HEK293 (cell line): ENCODE measurements around the gene CENPF.

Experiments used
- CTCF ChIA-PET: fragments of 350-600 bp; formaldehyde crosslinking; extraction: SDS; loops from one replicate; lab custom pipeline; 2021; ENCODE audit warnings: antibody characterized with exemption; lab: Yijun Ruan, JAX
- POLR2A ChIA-PET: fragments of 300-600 bp; formaldehyde crosslinking; extraction: SDS; loops from one replicate; lab custom pipeline; 2020; ENCODE audit warnings: antibody characterized with exemption, inconsistent platforms; lab: Yijun Ruan, JAX
- H3K27ac ChIP-seq: fragments of 200-500 bp; sonication (Bioruptor generic); 2 replicates; pipeline ENCODE4 v1.5.1; 2014; ENCODE audit warnings: low read depth, low read length, control low read depth, inconsistent platforms; ENCODE audit errors: extremely low read depth
- H3K36me3 ChIP-seq, 2 experiments: fragments of 200-500 bp in 1 of 2; sonication (Bioruptor generic) in 1 of 2; 1 replicate in 1 of 2; 2 replicates in 1 of 2; pipeline ENCODE4 v1.5.1; 2014 to 2017; ENCODE audit warnings: inconsistent platforms in 2 of 2, low read length in 2 of 2; ENCODE audit not compliant: control insufficient read depth in 2 of 2, insufficient read depth in 1 of 2
- H3K4me1 ChIP-seq: fragments of 200-500 bp; sonication (Bioruptor generic); 2 replicates; pipeline ENCODE4 v1.5.1; 2014; ENCODE audit warnings: mild to moderate bottlenecking, low read length, inconsistent platforms; ENCODE audit not compliant: control insufficient read depth, insufficient read depth
- H3K4me3 ChIP-seq: 2 replicates; pipeline ENCODE4 v1.5.1; 2011; ENCODE audit warnings: low read depth, mild to moderate bottlenecking, control low read depth, low read length, moderate library complexity
- H3K9me3 ChIP-seq: fragments of 200-500 bp; sonication (Bioruptor generic); 2 replicates; pipeline ENCODE4 v1.5.1; 2014; ENCODE audit warnings: low read depth, low read length, inconsistent platforms; ENCODE audit not compliant: control insufficient read depth, insufficient read depth
- ELK4 ChIP-seq: IDR thresholded peaks from 2 replicates; pipeline ENCODE4 v1.6.1; 2011; ENCODE audit warnings: mild to moderate bottlenecking, low read depth, low read length, borderline replicate concordance
- GLIS2 ChIP-seq: fragments of 450-650 bp; formaldehyde crosslinking; IDR thresholded peaks from 2 replicates; pipeline ENCODE4 v1.5.1; 2016; ENCODE audit warnings: missing biosample characterization, missing genetic modification characterization
- MZF1 ChIP-seq: fragments of 450-650 bp; formaldehyde crosslinking; IDR thresholded peaks from 2 replicates; pipeline ENCODE4 v1.5.1; 2017; ENCODE audit warnings: missing biosample characterization, missing genetic modification characterization, borderline replicate concordance
- PRDM4 ChIP-seq: fragments of 450-650 bp; formaldehyde crosslinking; IDR thresholded peaks from 2 replicates; pipeline ENCODE4 v1.5.1; 2017; ENCODE audit warnings: missing biosample characterization, missing genetic modification characterization
- SCRT2 ChIP-seq: fragments of 450-650 bp; formaldehyde crosslinking; IDR thresholded peaks from 2 replicates; pipeline ENCODE4 v1.5.1; 2016; ENCODE audit warnings: missing biosample characterization, missing genetic modification characterization
- YY2 ChIP-seq: fragments of 450-650 bp; formaldehyde crosslinking; IDR thresholded peaks from 2 replicates; pipeline ENCODE4 v1.5.1; 2016; ENCODE audit warnings: missing biosample characterization, missing genetic modification characterization
- ZBTB10 ChIP-seq: fragments of 450-650 bp; formaldehyde crosslinking; IDR thresholded peaks from 2 replicates; pipeline ENCODE4 v1.5.1; 2016; ENCODE audit warnings: missing biosample characterization, missing genetic modification characterization
- ZEB2 ChIP-seq: fragments of 450-650 bp; formaldehyde crosslinking; IDR thresholded peaks from 2 replicates; pipeline ENCODE4 v1.5.1; 2016; ENCODE audit warnings: missing biosample characterization, missing genetic modification characterization
- ZFHX2 ChIP-seq: fragments of 450-650 bp; formaldehyde crosslinking; conservative IDR thresholded peaks from 2 replicates; pipeline ENCODE4 v1.5.1; 2016; ENCODE audit warnings: missing biosample characterization, missing genetic modification characterization
- ZNF146 ChIP-seq: fragments of 450-650 bp; formaldehyde crosslinking; IDR thresholded peaks from 2 replicates; pipeline ENCODE4 v1.5.1; 2016; ENCODE audit warnings: missing biosample characterization, missing genetic modification characterization
- ZNF184 ChIP-seq: fragments of 450-650 bp; IDR thresholded peaks from 2 replicates; pipeline ENCODE4 v1.5.1; 2018; ENCODE audit warnings: missing biosample characterization, mild to moderate bottlenecking, missing genetic modification characterization
- ZNF19 ChIP-seq: fragments of 450-650 bp; formaldehyde crosslinking; IDR thresholded peaks from 2 replicates; pipeline ENCODE4; 2016; ENCODE audit warnings: missing biosample characterization, missing genetic modification characterization, low read depth
- ZNF266 ChIP-seq: fragments of 450-650 bp; formaldehyde crosslinking; IDR thresholded peaks from 2 replicates; pipeline ENCODE4 v1.5.1; 2016; ENCODE audit warnings: missing biosample characterization, missing genetic modification characterization, low read depth
- ZNF311 ChIP-seq: fragments of 450-650 bp; formaldehyde crosslinking; IDR thresholded peaks from 2 replicates; pipeline ENCODE4 v1.5.1; 2017; ENCODE audit warnings: missing biosample characterization, missing genetic modification characterization, borderline replicate concordance
- ZNF324 ChIP-seq: fragments of 450-650 bp; formaldehyde crosslinking; IDR thresholded peaks from 2 replicates; pipeline ENCODE4 v1.5.1; 2016; ENCODE audit warnings: missing biosample characterization, missing genetic modification characterization
- ZNF335 ChIP-seq: fragments of 450-650 bp; formaldehyde crosslinking; conservative IDR thresholded peaks from 2 replicates; pipeline ENCODE4 v1.5.1; 2016; ENCODE audit warnings: missing biosample characterization, missing genetic modification characterization
- ZNF354C ChIP-seq: fragments of 450-650 bp; formaldehyde crosslinking; IDR thresholded peaks from 2 replicates; pipeline ENCODE4 v1.5.1; 2016; ENCODE audit warnings: missing biosample characterization, missing genetic modification characterization, low read depth, borderline replicate concordance
- ZNF404 ChIP-seq: fragments of 450-650 bp; formaldehyde crosslinking; IDR thresholded peaks from 2 replicates; pipeline ENCODE4 v1.5.1; 2017; ENCODE audit warnings: missing biosample characterization, missing genetic modification characterization
- ZNF530 ChIP-seq: fragments of 450-650 bp; formaldehyde crosslinking; IDR thresholded peaks from 2 replicates; pipeline ENCODE4 v1.5.1; 2016; ENCODE audit warnings: low read depth, missing biosample characterization, missing genetic modification characterization
- ZNF560 ChIP-seq: fragments of 450-650 bp; formaldehyde crosslinking; IDR thresholded peaks from 2 replicates; pipeline ENCODE4 v1.5.1; 2017; ENCODE audit warnings: missing biosample characterization, missing genetic modification characterization, borderline replicate concordance
- ZNF561 ChIP-seq: fragments of 450-650 bp; IDR thresholded peaks from 2 replicates; pipeline ENCODE4 v1.5.1; 2018; ENCODE audit warnings: missing biosample characterization, missing genetic modification characterization, borderline replicate concordance
- ZNF692 ChIP-seq: fragments of 450-650 bp; formaldehyde crosslinking; IDR thresholded peaks from 2 replicates; pipeline ENCODE4 v1.5.1; 2016; ENCODE audit warnings: missing biosample characterization, missing genetic modification characterization
- ZXDB ChIP-seq: fragments of 450-650 bp; formaldehyde crosslinking; IDR thresholded peaks from 2 replicates; pipeline ENCODE4 v1.5.1; 2016; ENCODE audit warnings: missing biosample characterization, missing genetic modification characterization

Gene CENPF

GRCh38 chr1:214570442-214570841, 32.6 kb upstream of the CENPF start:
- no peak overlapping the region for H3K4me3 ChIP-seq
- POLR2A ChIA-PET: no interaction called here
- TF ChIP-seq ZNF266 (tag by site-specific recombination) (no peak), PRDM4 (tag by site-specific recombination) (no peak), ZXDB (tag by site-specific recombination) (no peak), ZNF19 (tag by site-specific recombination) (no peak), GLIS2 (tag by site-specific recombination) (no peak), ZBTB10 (no peak), ZNF324 (tag by site-specific recombination) (no peak), ZNF335 (no peak), ELK4 (no peak), YY2 (tag by site-specific recombination) (no peak), ZNF311 (tag by site-specific recombination) (no peak), MZF1 (tag by site-specific recombination) (no peak)
- TF ChIP-seq, all 188 proteins: peak for 0
- H3K36me3 ChIP-seq: no peaks in the 10 kb centered on the region
- peaks cover 11% of the 10 kb centered on the region; the same call in 1 of the 2 replicates for H3K4me1 ChIP-seq
- CTCF ChIA-PET: interaction anchor here (1.0 to 1.3 kb wide), 2 partner anchors 14 to 240 kb away, joined by 3 to 5 read pairs; no protein-coding TSS in a partner anchor
- no peak overlapping the region for H3K27ac ChIP-seq
- H3K9me3 ChIP-seq: no peaks in the 10 kb centered on the region

- H3K9me3 ChIP-seq: no peaks in the 10 kb centered on the region
- no peaks in the 10 kb centered on the region for H3K36me3 ChIP-seq
- ChIA-PET POLR2A (no interaction called here), CTCF (interaction anchor here (0.6 to 1.8 kb wide), 3 partner anchors 34 to 241 kb away, joined by 3 to 6 read pairs (median 5); no protein-coding TSS in a partner anchor)
- no peak for TF ChIP-seq ZNF146 (tag by site-specific recombination)
- TF ChIP-seq SCRT2 (tag by site-specific recombination): no peak
- no peak for TF ChIP-seq ZNF530 (tag by site-specific recombination)
- no peak for TF ChIP-seq ZNF184 (tag by site-specific recombination)
- no peak for TF ChIP-seq ZNF692 (tag by site-specific recombination)
- no peak for TF ChIP-seq ZEB2 (tag by site-specific recombination)
- TF ChIP-seq ZNF354C (tag by site-specific recombination): no peak
- TF ChIP-seq ZNF560: no peak
- no peak for TF ChIP-seq ZFHX2 (tag by site-specific recombination)
- no peak for TF ChIP-seq ELK4
- TF ChIP-seq ZNF404: no peak
- TF ChIP-seq ZNF561 (tag by site-specific recombination): no peak
- no peak overlapping the region for H3K27ac ChIP-seq
- peaks cover 11% of the 10 kb centered on the region; the same call in 1 of the 2 replicates for H3K4me1 ChIP-seq
- H3K4me3 ChIP-seq: no peak overlapping the region
Observed at GRCh38 chr1:214571281-214571680, 31.7 kb upstream of the CENPF start.
